WERI-Rb-1 (cell line): ENCODE results near the gene FUT9.
"Not testable (repeated sequence)": the region's sequence is repeated elsewhere in the genome, so short reads cannot be mapped to it uniquely, and the experiment has no call there.

Source experiments
- DNase-seq: peaks from one replicate; pipeline ENCODE4 v3.0.0-alpha.2; 2020
- H3K27ac ChIP-seq: fragments of 250-450 bp; sonication (Bioruptor Pico); 2 replicates; pipeline ENCODE4 v1.5.1; 2020; ENCODE audit warnings: mild to moderate bottlenecking, moderate library complexity
- H3K27me3 ChIP-seq: fragments of 250-450 bp; sonication (Bioruptor Pico); 2 replicates; pipeline ENCODE4 v1.5.1; 2021; ENCODE audit warnings: mild to moderate bottlenecking, low read depth, moderate library complexity; ENCODE audit not compliant: insufficient read depth, severe bottlenecking
- H3K36me3 ChIP-seq: fragments of 250-450 bp; sonication (Bioruptor Pico); 2 replicates; pipeline ENCODE4 v1.5.1; 2020; ENCODE audit warnings: mild to moderate bottlenecking, moderate library complexity
- H3K4me3 ChIP-seq: 2 replicates; pipeline ENCODE4 v1.5.1; 2011; ENCODE audit warnings: low read depth, mild to moderate bottlenecking, control low read depth, low read length
- H3K9me3 ChIP-seq: fragments of 250-450 bp; sonication (Bioruptor Pico); 2 replicates; pipeline ENCODE4 v1.5.1; 2021; ENCODE audit warnings: mild to moderate bottlenecking, moderate library complexity; ENCODE audit not compliant: severe bottlenecking
- CTCF ChIP-seq: IDR thresholded peaks from 2 replicates; pipeline ENCODE4 v1.5.1; 2011; ENCODE audit warnings: low read depth, mild to moderate bottlenecking, control low read depth, inconsistent platforms, low read length

FUT9 gene

GRCh38 chr6:96246563-96246962, 230.8 kb downstream of the FUT9 start:
- DNase-seq: no peak
- Histone ChIP-seq H3K9me3 (no peaks in the 10 kb centered on the region), H3K27me3 (no peaks in the 10 kb centered on the region), H3K36me3 (no peaks in the 10 kb centered on the region), H3K4me3 (no peak overlapping the region), H3K27ac (no peak overlapping the region)
- TF ChIP-seq CTCF: no peak

- DNase-seq: no peak
- no peaks in the 10 kb centered on the region for H3K9me3 ChIP-seq
- H3K36me3 ChIP-seq: no peaks in the 10 kb centered on the region
- H3K27ac ChIP-seq: no peak overlapping the region
- no peaks in the 10 kb centered on the region for H3K27me3 ChIP-seq
- no peak for TF ChIP-seq CTCF
- H3K4me3 ChIP-seq: no peak overlapping the region
Measured at GRCh38 chr6:96249755-96250154, 234.0 kb downstream of the FUT9 start.

- TF ChIP-seq CTCF: no peak
Measured at GRCh38 chr6:96257751-96258150, 242.0 kb downstream of the FUT9 start.

GRCh38 chr6:96260787-96261430, 245.1 kb downstream of the FUT9 start:
- H3K27me3 ChIP-seq, DNase-seq, H3K9me3 ChIP-seq, H3K36me3 ChIP-seq, H3K27ac ChIP-seq, H3K4me3 ChIP-seq: not testable (repeated sequence)

More at GRCh38 chr6:96257751-96258150, 242.0 kb downstream of the FUT9 start:
- no peak overlapping the region for H3K4me3 ChIP-seq
- no peaks in the 10 kb centered on the region for H3K27me3 ChIP-seq
- no peak for DNase-seq
- no peak overlapping the region for H3K27ac ChIP-seq
- H3K9me3 ChIP-seq: no peaks in the 10 kb centered on the region
- no peaks in the 10 kb centered on the region for H3K36me3 ChIP-seq
